ENCODE results near the gene KLK7.
"Not testable (repeated sequence)": the region's sequence is repeated elsewhere in the genome, so short reads cannot be mapped to it uniquely, and the experiment has no call there.

GRCh38 chr19:50984416-50984815, 699 bp upstream of the KLK7 start:
- TF ChIP-seq CTCF (IDR thresholded peaks at IDR 0.05; ENCODE audit: low read length); EZH2 (optimal IDR thresholded peaks at IDR 0.05; ENCODE audit: low read depth, low read length): not testable (repeated sequence)
